AG09309 (cell line): ENCODE measurements around the gene ADH1B.

Experiments
- DNase-seq: peaks from one replicate; pipeline ENCODE4 v3.0.0-alpha.2; 2010; ENCODE audit warnings: low read depth
- H3K4me3 ChIP-seq: 2 replicates; pipeline ENCODE4 v1.5.1; 2011; ENCODE audit warnings: mild to moderate bottlenecking, low read depth, low read length, moderate library complexity; ENCODE audit not compliant: control insufficient read depth
- CTCF ChIP-seq: IDR thresholded peaks from 2 replicates; pipeline ENCODE4 v1.5.1; 2011; ENCODE audit warnings: mild to moderate bottlenecking, low read depth, low read length, inconsistent platforms; ENCODE audit not compliant: insufficient read depth, control insufficient read depth; ENCODE audit errors: missing control alignments

Gene ADH1B

GRCh38 chr4:99341426-99341825 lies 20.2 kb upstream of the ADH1B start:
- H3K4me3 ChIP-seq, result no peak overlapping the region
- no peak for DNase-seq
- no peak for TF ChIP-seq CTCF

GRCh38 chr4:99339172-99339571 lies 18.0 kb upstream of the ADH1B start:
- no peak overlapping the region for H3K4me3 ChIP-seq
- no peak for TF ChIP-seq CTCF
- no peak for DNase-seq

- TF ChIP-seq CTCF, result no peak
- H3K4me3 ChIP-seq, result no peak overlapping the region
- no peak for DNase-seq
These were observed 15.4 kb upstream of the ADH1B start for GRCh38 chr4:99336553-99336952.

- TF ChIP-seq CTCF, result no peak
- DNase-seq, result no peak
These were observed 13.7 kb upstream of the ADH1B start for GRCh38 chr4:99334880-99335279.

GRCh38 chr4:99330648-99331047 lies 9.4 kb upstream of the ADH1B start:
- TF ChIP-seq CTCF, result no peak
- no peak overlapping the region for H3K4me3 ChIP-seq
- DNase-seq, result no peak

More at GRCh38 chr4:99334880-99335279, 13.7 kb upstream of the ADH1B start:
- no peak overlapping the region for H3K4me3 ChIP-seq

GRCh38 chr4:99329876-99330275 lies 8.7 kb upstream of the ADH1B start:
- TF ChIP-seq CTCF, result no peak
- no peak for DNase-seq
- H3K4me3 ChIP-seq, result no peak overlapping the region

- H3K4me3 ChIP-seq, result no peak overlapping the region
- no peak for TF ChIP-seq CTCF
- no peak for DNase-seq
These were observed 3.8 kb upstream of the ADH1B start for GRCh38 chr4:99324979-99325378.
